ENCODE measurements around the gene HDGF.

HDGF gene

GRCh38 chr1:156721535-156721934 is 29.9 kb downstream of the HDGF start:
- TF ChIP-seq ELF4 (IDR thresholded peaks at IDR 0.05) (no peak), ARNT (IDR thresholded peaks at IDR 0.05) (no peak), SP1 (IDR thresholded peaks at IDR 0.05) (no peak), FOXA1 (IDR thresholded peaks at IDR 0.05) (no peak), BHLHE40 (IDR thresholded peaks at IDR 0.05; ENCODE audit: borderline replicate concordance) (no peak), L3MBTL2 (conservative IDR thresholded peaks at IDR 0.05) (no peak), FOXK2 (IDR thresholded peaks at IDR 0.05) (no peak), ZNF384 (IDR thresholded peaks at IDR 0.05) (no peak), PKNOX1 (IDR thresholded peaks at IDR 0.05) (no peak), CTBP1 (IDR thresholded peaks at IDR 0.05; ENCODE audit: borderline replicate concordance) (no peak), TARDBP (IDR thresholded peaks at IDR 0.05) (no peak), SUZ12 (IDR thresholded peaks at IDR 0.05) (no peak), FOXM1 (IDR thresholded peaks at IDR 0.05; ENCODE audit: borderline replicate concordance) (no peak), NFRKB (IDR thresholded peaks at IDR 0.05) (no peak), LEF1 (IDR thresholded peaks at IDR 0.05; ENCODE audit: borderline replicate concordance) (no peak), HDGF (IDR thresholded peaks at IDR 0.05; ENCODE audit: borderline replicate concordance) (no peak)
- ChIA-PET CTCF (interaction anchor here (0.6 to 1.3 kb wide), 3 partner anchors 32 to 336 kb away, joined by 3 to 14 read pairs (median 5); no protein-coding TSS in a partner anchor), POLR2A (interaction anchor here (0.8 to 1.5 kb wide), 4 partner anchors 19 to 46 kb away, joined by 3 read pairs; partner anchors contain the start of genes MRPL24 and PRCC)
- no peak for DNase-seq (ENCODE audit: extremely low spot score)

DNA sequence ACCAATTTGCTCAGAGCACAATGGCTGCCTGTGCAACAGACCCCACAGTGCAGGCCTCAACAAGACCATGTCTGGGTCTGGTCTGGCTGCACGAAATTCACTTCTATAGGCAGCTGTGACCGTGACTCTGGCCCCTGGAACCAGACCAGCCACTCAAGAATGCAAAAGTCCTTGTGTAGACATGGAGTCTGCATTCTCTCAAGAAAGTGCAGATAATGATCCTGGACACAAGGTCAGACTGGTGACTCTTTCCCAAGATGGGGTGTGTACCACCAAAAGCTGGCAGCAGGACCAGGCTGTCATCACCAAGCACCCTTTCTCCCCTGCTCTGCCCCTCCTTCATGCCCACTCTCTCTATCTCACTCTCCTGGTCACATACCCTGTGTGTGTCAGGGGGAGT is 30.3 kb downstream of the HDGF start:
- no peak for DNase-seq (ENCODE audit: extremely low spot score)
- no peak for TF ChIP-seq HDGF (IDR thresholded peaks at IDR 0.05; ENCODE audit: borderline replicate concordance)
- TF ChIP-seq BHLHE40 (IDR thresholded peaks at IDR 0.05; ENCODE audit: borderline replicate concordance), result no peak
- TF ChIP-seq PKNOX1 (IDR thresholded peaks at IDR 0.05), result no peak
- TF ChIP-seq SUZ12 (IDR thresholded peaks at IDR 0.05), result no peak
- TF ChIP-seq FOXK2 (IDR thresholded peaks at IDR 0.05), result no peak
- TF ChIP-seq NFRKB (IDR thresholded peaks at IDR 0.05), result no peak
- no peak for TF ChIP-seq L3MBTL2 (conservative IDR thresholded peaks at IDR 0.05)
- TF ChIP-seq TARDBP (IDR thresholded peaks at IDR 0.05), result no peak
- no peak for TF ChIP-seq ZNF384 (IDR thresholded peaks at IDR 0.05)
- TF ChIP-seq ARNT (IDR thresholded peaks at IDR 0.05), result no peak
- no peak for TF ChIP-seq LEF1 (IDR thresholded peaks at IDR 0.05; ENCODE audit: borderline replicate concordance)
- TF ChIP-seq SP1 (IDR thresholded peaks at IDR 0.05), result no peak
- no peak for TF ChIP-seq CTBP1 (IDR thresholded peaks at IDR 0.05; ENCODE audit: borderline replicate concordance)
- no peak for TF ChIP-seq ELF4 (IDR thresholded peaks at IDR 0.05)
- TF ChIP-seq FOXM1 (IDR thresholded peaks at IDR 0.05; ENCODE audit: borderline replicate concordance), result no peak
- POLR2A ChIA-PET, result interaction anchor here (0.8 to 1.5 kb wide), 2 partner anchors 20 to 29 kb away, joined by 3 read pairs; partner anchors contain the start of gene MRPL24

GRCh38 chr1:156717351-156717750 is 34.1 kb downstream of the HDGF start:
- ChIA-PET POLR2A (interaction anchor here (0.6 kb wide), 1 partner anchor 172 kb away, joined by 3 read pairs; no protein-coding TSS in a partner anchor), CTCF (interaction anchor here (0.6 to 20.6 kb wide), 3 partner anchors 9 to 175 kb away, joined by 3 to 429 read pairs (median 6); no protein-coding TSS in a partner anchor)
- DNase-seq (ENCODE audit: extremely low spot score), result no peak
- no peak for TF ChIP-seq FOXK2 (IDR thresholded peaks at IDR 0.05)
- no peak for TF ChIP-seq HDGF (IDR thresholded peaks at IDR 0.05; ENCODE audit: borderline replicate concordance)
- no peak for TF ChIP-seq TARDBP (IDR thresholded peaks at IDR 0.05)
- no peak for TF ChIP-seq BHLHE40 (IDR thresholded peaks at IDR 0.05; ENCODE audit: borderline replicate concordance)
- no peak for TF ChIP-seq ELF4 (IDR thresholded peaks at IDR 0.05)
- TF ChIP-seq NFRKB (IDR thresholded peaks at IDR 0.05), result no peak
- no peak for TF ChIP-seq ZNF384 (IDR thresholded peaks at IDR 0.05)
- TF ChIP-seq PKNOX1 (IDR thresholded peaks at IDR 0.05), result no peak
- no peak for TF ChIP-seq FOXM1 (IDR thresholded peaks at IDR 0.05; ENCODE audit: borderline replicate concordance)

More for the DNA sequence above, 30.3 kb downstream of the HDGF start:
- CTCF ChIA-PET, result interaction anchor here (0.6 to 1.3 kb wide), 5 partner anchors 10 to 336 kb away, joined by 3 to 14 read pairs (median 5); partner anchors contain the start of gene CRABP2

DNA sequence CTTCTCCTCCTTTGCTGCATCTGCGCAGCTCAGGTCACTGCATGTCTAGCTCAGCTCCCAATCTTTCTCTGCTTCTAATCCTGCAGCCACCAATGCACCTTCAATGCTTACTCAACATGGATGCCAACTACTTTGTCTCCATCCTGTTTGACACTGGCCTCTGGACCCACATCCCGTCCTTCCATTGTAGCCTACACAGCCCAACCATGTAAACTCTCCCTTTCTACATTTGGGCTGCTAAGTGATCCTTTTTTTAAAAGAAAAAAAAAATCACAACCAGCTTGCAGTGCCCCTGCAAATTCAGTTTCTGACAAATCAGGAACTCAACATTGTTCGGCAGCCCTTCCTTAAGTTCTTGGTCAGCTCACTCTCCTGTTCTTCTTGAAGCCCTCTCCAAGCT is 36.6 kb downstream of the HDGF start:
- ChIA-PET POLR2A (interaction anchor here (0.9 to 3.3 kb wide), 3 partner anchors 11 to 90 kb away, joined by 3 to 15 read pairs (median 5); partner anchors contain the start of genes ISG20L2 and METTL25B), CTCF (interaction anchor here (0.7 to 20.6 kb wide), 4 partner anchors 9 to 55 kb away, joined by 3 to 429 read pairs (median 20); partner anchors contain the start of gene CRABP2)
- TF ChIP-seq TARDBP (IDR thresholded peaks at IDR 0.05) (no peak), FOXK2 (IDR thresholded peaks at IDR 0.05) (no peak), BHLHE40 (IDR thresholded peaks at IDR 0.05; ENCODE audit: borderline replicate concordance) (no peak), NFRKB (IDR thresholded peaks at IDR 0.05) (no peak)
- DNase-seq (ENCODE audit: extremely low spot score), result no peak

GRCh38 chr1:156712626-156713025 is 38.8 kb downstream of the HDGF start:
- TF ChIP-seq FOXK2 (IDR thresholded peaks at IDR 0.05), result no peak
- TF ChIP-seq NFRKB (IDR thresholded peaks at IDR 0.05), result no peak
- TF ChIP-seq L3MBTL2 (conservative IDR thresholded peaks at IDR 0.05), result no peak
- no peak for TF ChIP-seq SP1 (IDR thresholded peaks at IDR 0.05)
- TF ChIP-seq HDGF (IDR thresholded peaks at IDR 0.05; ENCODE audit: borderline replicate concordance), result no peak
- no peak for TF ChIP-seq ZNF384 (IDR thresholded peaks at IDR 0.05)
- ChIA-PET POLR2A (interaction anchor here (1.3 to 3.1 kb wide), 2 partner anchors 16 to 23 kb away, joined by 8 to 18 read pairs; partner anchors contain the start of genes ISG20L2 and METTL25B), CTCF (interaction anchor here (1.3 to 20.6 kb wide), 3 partner anchors 14 to 215 kb away, joined by 3 to 429 read pairs (median 22); no protein-coding TSS in a partner anchor)
- no peak for DNase-seq (ENCODE audit: extremely low spot score)
